Epithelial cell of proximal tubule (primary cell): ENCODE results near the gene UQCC2. TPM values are rescaled to one million over a fixed set of nuclear protein-coding genes. Genes with fewer than 3 reads are reported as not detected.

Source experiments
- DNase-seq: peaks from one replicate; pipeline ENCODE4 v3.0.0-alpha.2; 2011; ENCODE audit warnings: low read depth
- H3K4me3 ChIP-seq: 2 replicates; pipeline ENCODE4 v1.5.1; 2011; ENCODE audit warnings: low read depth, mild to moderate bottlenecking, low read length
- CTCF ChIP-seq: conservative IDR thresholded peaks from 2 replicates; pipeline ENCODE4 v1.5.1; 2012; ENCODE audit warnings: low read depth, mild to moderate bottlenecking, low read length
- total RNA-seq: library from RNA; depleted of rRNA; stranded (reverse); fragments of >200 nt; gene quantifications from 2 replicates; pipeline ENCODE4 v1.2.3, GENCODE V29; 2015

Gene UQCC2
- total RNA-seq, 1 donor from 2014 or later = 20.3 TPM

GRCh38 chr6:33731751-33732282 lies 20.3 kb upstream of the UQCC2 start:
- no peak for DNase-seq
- no peak for TF ChIP-seq CTCF
- H3K4me3 ChIP-seq = no peak overlapping the region

- TF ChIP-seq CTCF = no peak
- H3K4me3 ChIP-seq = no peak overlapping the region
- DNase-seq = no peak
Measured at GRCh38 chr6:33731035-33731434, 19.5 kb upstream of the UQCC2 start.

- no peak for TF ChIP-seq CTCF
- no peak overlapping the region for H3K4me3 ChIP-seq
- no peak for DNase-seq
Measured at GRCh38 chr6:33730611-33731010, 19.1 kb upstream of the UQCC2 start.

- TF ChIP-seq CTCF = no peak
- H3K4me3 ChIP-seq = no peak overlapping the region
- no peak for DNase-seq
Measured at GRCh38 chr6:33729059-33729458, 17.6 kb upstream of the UQCC2 start.

- DNase-seq = no peak
- no peak overlapping the region for H3K4me3 ChIP-seq
- no peak for TF ChIP-seq CTCF
Measured at GRCh38 chr6:33728438-33728837, 16.9 kb upstream of the UQCC2 start.

GRCh38 chr6:33727932-33728331 lies 16.4 kb upstream of the UQCC2 start:
- no peak for DNase-seq
- no peak overlapping the region for H3K4me3 ChIP-seq
- no peak for TF ChIP-seq CTCF

- H3K4me3 ChIP-seq = no peak overlapping the region
- no peak for DNase-seq
Measured at GRCh38 chr6:33727126-33727525, 15.6 kb upstream of the UQCC2 start.

More at GRCh38 chr6:33727126-33727525, 15.6 kb upstream of the UQCC2 start:
- TF ChIP-seq CTCF = no peak
